H1 (cell line): Measurements from ENCODE around the gene EIF2AK2. TPM values are rescaled to one million over a fixed set of nuclear protein-coding genes. Genes with fewer than 3 reads are reported as not detected.

Experiments used
- CTCF ChIA-PET: fragments of 300-600 bp; sonication (Branson Sonifier 250); formaldehyde crosslinking; loops from one replicate; lab custom pipeline; 2021; ENCODE audit not compliant: partially characterized antibody; lab: Charles Lee
- POLR2A ChIA-PET: fragments of 300-600 bp; sonication (Branson Sonifier 250); formaldehyde crosslinking; loops from one replicate; lab custom pipeline; 2021; ENCODE audit warnings: inconsistent platforms; ENCODE audit not compliant: partially characterized antibody; lab: Charles Lee
- DNase-seq, 2 experiments: peaks; one replicate each; pipeline versions ENCODE4 v3.0.0 to v3.0.0-alpha.2; 2010 to 2022; ENCODE audit warnings: low spot score in 2 of 2, low read depth in 1 of 2, mixed read lengths in 1 of 2
- FAIRE-seq: peaks from 2 replicates; lab custom pipeline; 2011; peaks lifted over from hg19 to GRCh38; lab: Jason Lieb, UNC
- H2AFZ ChIP-seq: 2 replicates; pipeline ENCODE4 v1.8.1; 2012; ENCODE audit warnings: low read length, inconsistent platforms
- H2AK5ac ChIP-seq: 2 replicates; pipeline ENCODE4 v1.6.1; 2013; ENCODE audit warnings: low read depth, low read length
- H2BK120ac ChIP-seq: replicated peaks from 2 replicates; pipeline ENCODE3; 2013; ENCODE audit warnings: low read depth, low read length, inconsistent platforms
- H2BK12ac ChIP-seq: 2 replicates; pipeline ENCODE4 v1.6.1; 2013; ENCODE audit warnings: low read depth, low read length
- H2BK15ac ChIP-seq: 2 replicates; pipeline ENCODE4 v1.6.1; 2013; ENCODE audit warnings: low read length
- H2BK20ac ChIP-seq: 2 replicates; pipeline ENCODE4 v1.6.1; 2013; ENCODE audit warnings: low read length
- H2BK5ac ChIP-seq: 2 replicates; pipeline ENCODE4 v1.6.1; 2013; ENCODE audit warnings: low read depth, low read length
- H3K14ac ChIP-seq: 2 replicates; pipeline ENCODE4 v1.6.1; 2013; ENCODE audit warnings: inconsistent platforms; ENCODE audit not compliant: insufficient read length
- H3K18ac ChIP-seq: 2 replicates; pipeline ENCODE4 v1.6.1; 2013; ENCODE audit warnings: low read length; ENCODE audit errors: extremely low read depth
- H3K23ac ChIP-seq: 2 replicates; pipeline ENCODE4 v1.6.1; 2013; ENCODE audit warnings: inconsistent platforms; ENCODE audit not compliant: insufficient read length
- H3K23me2 ChIP-seq: 2 replicates; pipeline ENCODE4 v1.6.1; 2013; ENCODE audit warnings: low read depth, low read length
- H3K27ac ChIP-seq: 2 replicates; pipeline ENCODE4 v1.6.1; 2011; ENCODE audit warnings: low read depth, low read length, inconsistent platforms
- H3K27me3 ChIP-seq, 4 experiments: replicated peaks in 1 of 4; 1 replicate in 1 of 4; 2 replicates in 3 of 4; pipeline versions ENCODE4 v1.6.1 to v1.8.1; 2011 to 2013; ENCODE audit warnings: low read length in 3 of 4, mild to moderate bottlenecking in 3 of 4, inconsistent platforms in 2 of 4, mixed read lengths in 2 of 4, moderate library complexity in 1 of 4; ENCODE audit not compliant: control insufficient read depth in 3 of 4, insufficient read depth in 3 of 4; ENCODE audit errors: extremely low read depth in 1 of 4
- H3K36me3 ChIP-seq, 4 experiments: 2 replicates each; pipeline versions ENCODE4 v1.6.1 to v1.8.1; 2011 to 2013; ENCODE audit warnings: mild to moderate bottlenecking in 4 of 4, low read length in 3 of 4, moderate library complexity in 2 of 4, control low read depth in 1 of 4, inconsistent platforms in 1 of 4; ENCODE audit not compliant: insufficient read depth in 4 of 4, control insufficient read depth in 2 of 4
- H3K4ac ChIP-seq: replicated peaks from 2 replicates; pipeline ENCODE3; 2013; ENCODE audit warnings: low read length, low read depth, mixed read lengths, inconsistent platforms; ENCODE audit not compliant: insufficient read length
- H3K4me1 ChIP-seq, 4 experiments: replicated peaks in 1 of 4; 1 replicate in 1 of 4; 2 replicates in 3 of 4; pipeline versions ENCODE4 v1.6.1 to v1.8.1; 2011 to 2013; ENCODE audit warnings: low read length in 3 of 4, inconsistent platforms in 2 of 4, mixed read lengths in 1 of 4; ENCODE audit not compliant: insufficient read depth in 4 of 4, control insufficient read depth in 3 of 4
- H3K4me2 ChIP-seq, 2 experiments: 2 replicates each; pipeline versions ENCODE4 v1.6.1 to v1.8.1; 2011 to 2013; ENCODE audit warnings: low read depth in 2 of 2, low read length in 2 of 2, control low read depth in 1 of 2, inconsistent platforms in 1 of 2, mild to moderate bottlenecking in 1 of 2; ENCODE audit not compliant: insufficient read depth in 1 of 2
- H3K4me3 ChIP-seq, 4 experiments: fragments of 200-600, 300-600 bp in 1 of 4; sonication (generic), shearing (Covaris generic), sonication (Bioruptor Twin) in 1 of 4; 2 replicates each; pipeline versions ENCODE4 v1.5.1 to v1.8.1; 2011 to 2016; ENCODE audit warnings: low read length in 4 of 4, low read depth in 3 of 4, control low read depth in 2 of 4, inconsistent platforms in 2 of 4, mild to moderate bottlenecking in 2 of 4, mixed read lengths in 1 of 4, moderate library complexity in 1 of 4; ENCODE audit not compliant: insufficient read depth in 2 of 4; ENCODE audit errors: extremely low read depth in 1 of 4
- H3K56ac ChIP-seq: replicated peaks from 2 replicates; pipeline ENCODE3; 2013; ENCODE audit warnings: low read depth, mild to moderate bottlenecking, mixed read lengths, low read length, inconsistent platforms; ENCODE audit not compliant: insufficient read length
- H3K79me1 ChIP-seq: 2 replicates; pipeline ENCODE4 v1.6.1; 2013; ENCODE audit warnings: low read depth, low read length, control low read depth
- H3K79me2 ChIP-seq, 2 experiments: 2 replicates each; pipeline versions ENCODE4 v1.6.1 to v1.8.1; 2012 to 2013; ENCODE audit warnings: low read length in 2 of 2, mild to moderate bottlenecking in 2 of 2, inconsistent platforms in 1 of 2; ENCODE audit not compliant: insufficient read depth in 2 of 2, control insufficient read depth in 1 of 2
- H3K9ac ChIP-seq, 4 experiments: replicated peaks in 1 of 4; 1 replicate in 1 of 4; 2 replicates in 3 of 4; pipeline versions ENCODE4 v1.6.1 to v1.8.1; 2011 to 2013; ENCODE audit warnings: low read depth in 3 of 4, low read length in 3 of 4, control low read depth in 2 of 4, mild to moderate bottlenecking in 2 of 4, moderate library complexity in 2 of 4, inconsistent platforms in 1 of 4; ENCODE audit errors: extremely low read depth in 1 of 4
- H3K9me3 ChIP-seq, 2 experiments: 2 replicates each; pipeline versions ENCODE4 v1.6.1 to v1.8.1; 2012 to 2013; ENCODE audit warnings: mild to moderate bottlenecking in 2 of 2, moderate library complexity in 2 of 2, control low read depth in 1 of 2, inconsistent platforms in 1 of 2, low read depth in 1 of 2, low read length in 1 of 2, mixed read lengths in 1 of 2; ENCODE audit not compliant: insufficient read depth in 2 of 2
- H4K20me1 ChIP-seq, 2 experiments: replicated peaks in 1 of 2; 2 replicates each; pipeline versions ENCODE3 to v1.8.1; 2011 to 2013; ENCODE audit warnings: inconsistent platforms in 2 of 2, low read length in 2 of 2, mild to moderate bottlenecking in 1 of 2; ENCODE audit not compliant: insufficient read depth in 2 of 2, control insufficient read depth in 1 of 2
- H4K5ac ChIP-seq: 2 replicates; pipeline ENCODE4 v1.6.1; 2013; ENCODE audit warnings: low read length, low read depth, mixed read lengths, inconsistent platforms; ENCODE audit not compliant: insufficient read length
- H4K8ac ChIP-seq: 2 replicates; pipeline ENCODE4 v1.8.0; 2013; ENCODE audit warnings: mild to moderate bottlenecking, moderate library complexity, low read length, inconsistent platforms; ENCODE audit not compliant: insufficient read depth; ENCODE audit errors: extremely low read depth
- H4K91ac ChIP-seq: replicated peaks from 2 replicates; pipeline ENCODE3; 2013; ENCODE audit warnings: low read length, mixed read lengths, inconsistent platforms; ENCODE audit not compliant: insufficient read length
- CEBPB ChIP-seq: IDR thresholded peaks from 2 replicates; pipeline ENCODE4 v1.6.1; 2012; ENCODE audit warnings: low read depth, low read length
- HDAC2 ChIP-seq, 2 experiments: fragments of 300-600 bp in 1 of 2; sonication (generic) in 1 of 2; IDR thresholded peaks; 2 replicates each; pipeline ENCODE4 v1.6.1; 2011 to 2012; ENCODE audit warnings: low read depth in 2 of 2, low read length in 2 of 2, mild to moderate bottlenecking in 2 of 2, moderate library complexity in 2 of 2, borderline replicate concordance in 1 of 2, inconsistent platforms in 1 of 2
- SIN3A ChIP-seq, 2 experiments: IDR thresholded peaks in 1 of 2; conservative IDR thresholded peaks in 1 of 2; 2 replicates each; pipeline ENCODE4 v1.6.1; 2011 to 2012; ENCODE audit warnings: low read length in 2 of 2, improper control_type of control experiment in 1 of 2, low read depth in 1 of 2, mild to moderate bottlenecking in 1 of 2
- SP1 ChIP-seq: IDR thresholded peaks from 2 replicates; pipeline ENCODE4 v1.6.1; 2011; ENCODE audit warnings: low read depth, low read length
- polyA plus RNA-seq, 7 experiments: library from polyadenylated mRNA; depleted of rRNA in 3 of 7; stranded (reverse) in 5 of 7; unstranded in 2 of 7; fragments of >200 nt in 5 of 7; fragments of 200-250 nt in 2 of 7; gene quantifications; 1 replicate in 5 of 7; 2 replicates in 1 of 7; 4 replicates in 1 of 7; pipeline versions ENCODE4 v1.2.1 to v1.2.3, GENCODE V29; 2011 to 2013; ENCODE audit warnings: missing spikeins in 2 of 7, mixed read lengths in 2 of 7
- total RNA-seq: library from RNA; stranded (reverse); fragmentation: NEBNext Ultra II Directional; extraction: Animal tissue kit (Norgen Biotek cat#: 25700); gene quantifications from 2 replicates; pipeline ENCODE4 v1.2.1, GENCODE V29; 2021

Gene EIF2AK2
- total and polyA plus RNA-seq, 2 of the 8 experiments (the other 6 are each of a cell fraction or from before 2014, with no cell fraction given), result 13.1 to 46.9 TPM

- H2BK20ac ChIP-seq, result no peak overlapping the region
- no peak overlapping the region for H3K4ac ChIP-seq
- no peak overlapping the region for H3K4me3 ChIP-seq
- H4K8ac ChIP-seq, result no peak overlapping the region
- no peak overlapping the region for H2BK120ac ChIP-seq
- no peak overlapping the region for H3K27ac ChIP-seq
- no peaks in the 10 kb centered on the region for H3K23me2 ChIP-seq
- H3K4me1 ChIP-seq, result no peaks in the 10 kb centered on the region
- no peak overlapping the region for H3K14ac ChIP-seq
- H2BK5ac ChIP-seq, result no peak overlapping the region
- no peak overlapping the region for H3K56ac ChIP-seq
- CTCF ChIA-PET, result interaction anchor here (0.7 kb wide), 1 partner anchor 253 kb away, joined by 3 read pairs; no protein-coding TSS in a partner anchor
- H3K18ac ChIP-seq, result no peak overlapping the region
- H3K4me2 ChIP-seq, result no peak overlapping the region
- POLR2A ChIA-PET, result no interaction called here
- no peak overlapping the region for H2AK5ac ChIP-seq
- no peak overlapping the region for H3K9ac ChIP-seq
- H3K36me3 ChIP-seq, result peaks cover 0 to 34% (median 3%) of the 10 kb centered on the region in 4 experiments; a peak in 4 of 8 replicates
- H3K79me1 ChIP-seq, result no peaks in the 10 kb centered on the region
- H2AFZ ChIP-seq, result no peak overlapping the region
- H3K23ac ChIP-seq, result no peak overlapping the region
- DNase-seq (no peak), FAIRE-seq (no peak)
- no peak overlapping the region for H2BK12ac ChIP-seq
- H2BK15ac ChIP-seq, result no peak overlapping the region
- no peak overlapping the region for H4K91ac ChIP-seq
- no peaks in the 10 kb centered on the region for H3K27me3 ChIP-seq
- H4K5ac ChIP-seq, result no peak overlapping the region
- no peaks in the 10 kb centered on the region for H4K20me1 ChIP-seq
- H3K9me3 ChIP-seq, result no peaks in the 10 kb centered on the region
- TF ChIP-seq SP1 (no peak), HDAC2 (IDR thresholded peaks at IDR 0.05; ENCODE audit: borderline replicate concordance in 1 of 2, low read depth in 2 of 2, low read length in 2 of 2) (no peak), SIN3A (conservative IDR thresholded peaks at IDR 0.05 in 1 of 2, IDR thresholded peaks at IDR 0.05 in 1 of 2; ENCODE audit: low read depth in 1 of 2, low read length in 2 of 2) (no peak), CEBPB (no peak)
- no peaks in the 10 kb centered on the region for H3K79me2 ChIP-seq
These were observed 95.6 kb downstream of the EIF2AK2 start for GRCh38 chr2:37061013-37061711.
